Measurements from ENCODE around the gene VTA1.
"Not testable (repeated sequence)": the region's sequence is repeated elsewhere in the genome, so short reads cannot be mapped to it uniquely, and the experiment has no call there.

VTA1 gene

DNA sequence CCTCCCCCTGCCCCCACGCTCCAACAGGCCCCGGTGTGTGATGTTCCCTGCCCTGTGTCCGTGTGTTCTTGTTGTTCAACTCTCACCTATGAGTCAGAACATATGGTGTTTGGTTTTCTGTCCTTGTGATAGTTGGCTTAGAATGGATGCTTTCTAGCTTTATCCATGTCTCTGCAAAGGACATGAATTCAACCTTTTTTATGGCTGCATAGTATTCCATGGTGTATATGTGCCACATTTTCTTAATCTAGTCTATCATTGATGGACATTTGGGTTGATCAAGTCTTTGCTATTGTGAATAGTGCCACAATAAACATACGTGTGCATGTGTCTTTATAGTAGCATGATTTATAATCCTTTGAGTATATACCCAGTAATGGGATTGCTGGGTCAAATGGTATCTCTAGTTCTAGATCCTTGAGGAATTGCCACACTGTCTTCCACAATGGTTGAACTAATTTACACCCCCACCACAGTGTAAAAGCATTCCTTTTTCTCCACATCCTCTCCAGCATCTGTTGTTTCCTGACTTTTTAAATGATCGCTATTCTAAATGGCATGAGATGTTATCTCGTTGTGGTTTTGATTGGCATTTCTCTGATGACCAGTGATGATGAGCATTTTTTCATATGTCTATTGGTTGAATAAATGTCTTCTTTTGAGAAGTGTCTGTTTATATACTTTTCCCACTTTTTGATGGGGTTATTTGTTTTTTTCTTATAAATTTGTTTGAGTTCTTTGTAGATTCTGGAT is 82.6 kb downstream of the VTA1 start:
- DNase-seq, result not testable (repeated sequence)

DNA sequence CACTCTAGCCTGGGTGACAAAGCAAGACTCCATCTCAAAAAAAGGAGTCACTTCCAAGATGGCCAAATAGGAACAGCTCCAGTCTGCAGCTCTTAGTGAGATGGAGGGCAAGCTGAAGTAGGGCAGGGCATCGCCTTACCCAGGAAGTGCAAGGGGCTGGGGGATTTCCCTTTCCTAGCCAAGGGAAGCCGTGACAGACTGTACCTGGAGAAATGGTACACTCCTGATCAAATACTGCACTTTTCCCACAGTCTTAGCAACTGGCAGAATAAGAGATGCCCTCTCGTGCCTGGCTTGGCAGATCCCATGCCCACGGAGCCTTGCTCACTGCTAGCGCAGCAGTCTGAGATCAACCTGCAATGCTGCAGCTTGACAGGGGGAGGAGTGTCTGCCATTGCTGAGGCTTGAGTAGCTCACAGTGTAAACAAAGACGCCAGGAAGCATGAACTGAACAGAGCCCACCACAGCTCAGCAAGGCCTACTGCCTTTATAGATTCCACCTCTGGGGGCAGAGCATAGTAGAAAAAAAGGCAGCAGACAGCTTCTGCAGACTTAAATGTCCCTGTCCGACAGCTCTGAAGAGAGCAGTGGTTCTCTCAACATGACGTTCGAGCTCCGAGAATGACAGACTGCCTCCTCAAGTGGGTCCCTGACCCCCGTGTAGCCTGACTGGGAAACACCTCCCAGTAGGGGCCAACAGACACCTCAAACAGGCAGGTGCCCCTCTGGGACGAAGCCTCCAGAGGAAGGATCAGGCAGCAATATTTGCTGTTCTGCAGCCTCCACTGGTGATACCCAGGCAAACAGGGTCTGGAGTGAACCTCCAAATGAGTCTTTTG is 85.4 kb downstream of the VTA1 start:
- DNase-seq, result peak; percentile 64

DNA sequence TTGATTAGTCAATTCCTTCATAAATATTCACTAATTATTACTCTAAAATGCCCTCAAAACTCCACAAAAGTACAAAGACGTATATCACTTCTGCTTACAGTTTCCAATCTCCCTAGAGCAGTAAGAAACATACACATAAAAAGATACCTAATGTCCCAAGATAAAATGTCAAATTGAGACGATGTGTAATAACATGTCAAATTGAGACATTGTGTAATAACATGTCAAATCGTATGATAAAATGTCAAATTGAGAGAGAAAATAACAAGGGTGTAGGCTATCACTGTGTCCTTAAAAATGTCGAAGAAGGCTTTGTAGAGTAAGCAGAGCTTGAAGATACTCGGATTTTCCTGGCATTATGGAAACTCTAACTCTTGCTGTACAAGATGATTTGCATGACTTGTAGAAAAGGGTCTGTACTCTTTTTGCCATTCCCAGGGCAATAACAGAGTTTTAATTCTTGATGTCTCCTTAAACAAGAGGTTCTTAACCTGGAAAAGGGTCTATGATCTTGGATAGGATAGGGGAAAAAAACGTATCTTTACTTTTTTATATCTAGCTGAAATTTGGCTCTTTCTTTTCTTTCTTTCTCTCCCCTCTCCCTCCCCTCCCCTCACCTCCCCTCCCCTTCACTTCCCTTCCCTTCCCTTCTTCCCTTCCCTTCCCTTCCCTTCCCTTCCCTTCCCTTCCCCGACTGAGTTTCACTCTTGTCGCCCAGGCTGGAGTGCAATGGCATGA is 87.1 kb downstream of the VTA1 start:
- no peak for DNase-seq

DNA sequence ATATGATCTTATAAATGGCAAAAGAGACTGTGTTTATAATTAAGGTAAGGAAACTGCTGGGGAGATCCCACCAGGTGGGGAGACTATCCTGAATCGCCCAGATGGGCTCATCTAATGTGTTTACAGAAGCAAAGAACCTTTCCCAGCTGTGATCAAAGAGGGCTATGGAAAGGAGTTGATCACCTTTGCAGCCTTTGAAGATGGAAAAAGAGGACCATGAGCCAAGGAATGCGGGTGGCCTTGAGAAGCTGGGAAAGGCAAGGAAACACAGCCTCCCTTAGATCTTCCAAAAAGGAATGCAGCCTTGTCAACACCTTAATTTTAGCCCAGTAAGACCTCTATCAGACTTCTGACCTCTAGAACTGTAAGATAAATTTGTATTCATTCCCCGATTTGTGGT is 88.2 kb downstream of the VTA1 start:
- DNase-seq, result no peak

DNA sequence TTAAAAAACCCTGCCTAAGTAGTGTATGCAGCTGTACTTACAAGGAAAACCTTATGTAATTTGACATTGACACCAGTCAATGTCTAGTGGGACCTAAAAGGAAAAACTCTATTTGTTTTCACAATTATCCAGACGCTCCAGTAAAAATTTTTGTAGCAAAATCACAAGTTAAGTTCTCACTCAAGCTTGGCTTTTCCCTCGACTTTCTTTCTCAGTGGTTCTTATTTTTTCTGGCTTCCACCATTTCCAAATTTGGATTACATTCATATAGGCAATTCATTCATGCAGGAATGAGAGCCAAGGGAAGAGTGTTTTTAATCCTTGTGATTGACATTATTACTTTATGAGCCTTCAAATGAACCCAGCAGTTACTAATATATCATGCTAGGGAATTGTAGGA is 88.7 kb downstream of the VTA1 start:
- DNase-seq, result no peak

DNA sequence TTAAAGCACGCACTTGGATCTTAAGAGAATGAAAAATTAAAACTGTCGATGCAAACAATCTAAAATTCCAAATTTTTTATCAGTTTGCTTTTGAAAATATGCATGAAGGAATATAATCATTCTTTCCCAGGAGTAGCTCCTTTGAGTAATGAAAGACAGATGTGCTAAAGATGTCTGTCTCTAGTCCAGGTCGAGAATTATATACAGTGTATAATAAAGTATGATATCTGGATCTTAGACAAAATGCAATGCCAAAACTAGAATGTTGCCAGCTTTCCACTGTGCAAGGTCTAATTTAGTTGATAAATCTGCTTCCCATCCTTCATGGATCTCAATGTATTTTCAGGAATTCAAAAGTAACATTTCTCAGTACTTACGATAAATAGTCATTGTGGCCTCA is 89.6 kb downstream of the VTA1 start:
- no peak for DNase-seq

DNA sequence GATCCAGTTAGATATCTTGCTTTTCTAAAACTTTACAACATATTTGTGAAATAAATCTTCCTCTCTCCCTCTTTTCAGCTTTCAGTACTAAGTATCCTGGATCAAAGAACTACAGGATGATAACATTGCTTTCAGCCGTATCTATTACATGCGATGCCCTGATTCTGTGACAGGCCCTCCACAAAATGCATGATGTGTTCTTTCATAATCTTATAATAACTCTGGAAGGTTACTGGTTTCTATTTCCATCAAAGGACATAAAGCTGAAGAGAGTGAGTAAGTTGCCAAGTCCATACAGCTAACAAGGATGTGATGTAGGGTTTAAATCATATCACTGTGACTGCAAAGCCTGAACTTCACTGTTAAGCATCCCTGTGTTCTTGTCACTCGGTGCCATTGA is 91.8 kb downstream of the VTA1 start:
- no peak for DNase-seq

DNA sequence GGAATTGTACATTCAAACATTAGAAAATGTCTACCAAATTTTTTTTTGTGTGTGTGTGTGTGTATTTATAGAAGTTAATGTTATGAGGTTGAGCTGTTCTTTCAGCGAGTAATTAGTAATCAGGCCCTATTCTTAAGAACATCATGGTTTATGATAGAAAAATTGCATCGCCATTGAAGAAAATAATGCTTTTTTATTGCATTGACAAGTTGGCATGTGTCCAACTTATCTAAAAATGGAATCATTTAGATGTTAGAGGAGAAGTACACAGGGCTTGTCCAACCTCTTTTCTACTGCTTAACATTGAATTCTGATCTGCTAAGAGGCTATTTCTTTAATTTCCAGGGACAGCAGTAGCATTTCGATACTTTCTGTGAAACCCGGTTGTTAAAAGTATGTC is 93.1 kb downstream of the VTA1 start:
- DNase-seq, result no peak

DNA sequence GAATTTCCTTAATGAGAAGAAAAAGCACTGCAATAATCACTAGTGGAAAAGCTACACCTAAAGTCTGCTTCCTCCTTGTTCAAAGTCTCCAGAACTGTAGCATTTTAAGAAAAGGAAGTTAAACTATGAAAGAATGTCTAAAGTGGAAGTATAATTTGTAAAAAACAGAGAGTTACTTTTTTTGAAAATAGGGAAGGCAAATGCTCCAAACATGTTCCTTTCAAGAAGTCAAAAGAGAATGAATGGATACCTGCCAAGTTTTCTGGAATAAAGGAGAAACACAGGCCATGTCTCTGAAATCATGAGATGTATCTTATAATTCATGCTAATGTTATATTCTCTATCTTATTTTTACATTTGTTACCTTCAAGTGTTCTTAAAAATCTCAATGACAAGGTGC is 94.0 kb downstream of the VTA1 start:
- no peak for DNase-seq

DNA sequence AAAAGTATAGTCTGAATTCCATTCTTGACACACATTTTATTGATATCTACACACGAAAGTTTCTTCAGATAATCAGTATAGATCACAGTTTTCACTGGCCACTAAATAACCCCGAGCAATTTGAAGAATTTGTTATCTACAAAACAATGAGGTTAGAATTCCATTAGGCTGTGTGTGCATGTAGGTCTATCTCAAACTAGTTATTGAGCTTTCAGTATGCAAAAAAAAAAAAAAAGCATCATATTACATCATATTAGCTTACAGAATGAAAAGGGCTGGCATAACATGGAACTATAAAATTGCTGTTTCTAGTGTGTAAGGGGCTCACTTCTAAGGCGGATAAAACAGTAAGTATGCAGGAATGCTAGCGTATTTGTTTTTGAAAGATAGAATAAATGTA is 95.2 kb downstream of the VTA1 start:
- DNase-seq, result no peak

DNA sequence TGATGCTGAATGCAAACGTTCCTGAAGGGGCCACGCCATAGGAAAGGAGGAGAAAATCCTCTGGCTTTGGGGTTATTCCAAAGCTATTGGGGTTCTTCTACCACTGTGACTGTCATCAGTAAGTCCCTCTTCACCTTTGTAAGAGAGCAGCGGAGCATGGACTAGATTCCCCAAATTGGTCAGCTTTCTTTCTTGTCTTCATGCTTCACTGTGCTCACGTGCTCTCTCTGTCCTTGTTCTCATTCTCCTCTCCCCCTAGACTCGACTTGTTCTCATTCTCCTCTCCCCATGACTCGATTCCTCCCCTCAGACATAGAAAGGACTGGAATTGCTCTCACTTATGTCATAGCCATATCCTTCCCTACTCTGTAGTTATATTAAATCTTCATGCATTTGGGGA is 99.9 kb downstream of the VTA1 start:
- no peak for DNase-seq

DNA sequence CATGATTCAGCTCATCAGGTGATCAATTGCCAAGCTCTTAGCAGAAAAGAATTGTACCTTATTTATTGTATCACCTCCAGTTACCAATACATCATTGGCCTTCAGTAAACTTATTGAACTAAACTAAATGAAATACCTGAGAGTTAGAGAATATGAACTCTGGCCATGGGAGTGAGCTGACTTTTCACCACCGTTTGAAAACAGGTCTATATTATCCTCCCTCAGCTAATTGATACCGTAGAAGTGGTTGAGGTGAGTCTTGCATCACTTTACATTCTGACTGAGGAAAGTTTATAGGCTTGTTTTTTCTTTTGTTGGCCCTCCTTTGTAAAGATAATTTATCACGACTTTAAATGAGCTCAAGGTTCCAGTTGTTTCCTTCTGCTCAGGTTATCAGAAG is 102.2 kb downstream of the VTA1 start:
- no peak for DNase-seq

DNA sequence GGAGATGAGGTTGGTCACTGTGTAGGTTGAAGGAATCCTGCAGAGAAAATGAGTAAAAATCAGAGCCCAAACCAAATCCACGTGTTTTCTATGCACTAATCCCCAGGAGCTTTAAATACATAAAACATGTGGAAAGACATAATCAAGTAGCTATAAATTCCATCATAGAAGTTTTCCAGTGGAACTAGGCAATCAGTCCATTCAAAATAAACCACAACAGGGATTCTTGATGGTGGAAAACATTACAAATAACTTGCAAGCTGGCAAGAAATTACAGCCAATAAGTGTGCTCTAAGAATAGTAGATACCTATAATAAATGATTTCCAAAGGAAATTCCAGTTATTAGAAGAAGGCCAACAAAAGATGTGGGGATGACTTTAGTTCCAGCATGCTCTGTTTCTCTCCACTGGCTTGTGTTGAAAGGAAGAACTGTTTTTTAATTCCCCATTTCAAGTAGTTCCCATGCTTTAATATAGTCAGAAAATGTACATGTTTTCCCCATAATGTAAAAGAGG is 104.9 kb downstream of the VTA1 start:
- DNase-seq, result no peak

DNA sequence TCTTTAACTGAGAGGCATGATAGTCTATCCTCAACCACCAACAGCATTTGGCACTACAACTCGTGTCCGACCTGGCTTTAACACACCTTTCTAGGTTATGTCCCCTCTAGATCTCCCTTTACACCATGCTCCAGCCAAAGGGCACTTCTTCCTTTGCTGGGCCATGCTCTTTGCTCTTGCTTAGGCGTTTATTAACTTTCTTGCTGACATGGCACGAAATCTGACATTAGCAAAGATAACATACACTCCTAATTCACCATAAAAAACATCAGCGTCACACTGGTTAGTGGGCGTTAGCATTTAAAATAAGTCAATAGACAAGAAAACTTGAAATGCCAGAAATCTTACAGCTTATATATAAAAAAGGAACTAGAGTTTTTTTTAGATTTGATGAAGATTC is 107.5 kb downstream of the VTA1 start:
- DNase-seq, result no peak

DNA sequence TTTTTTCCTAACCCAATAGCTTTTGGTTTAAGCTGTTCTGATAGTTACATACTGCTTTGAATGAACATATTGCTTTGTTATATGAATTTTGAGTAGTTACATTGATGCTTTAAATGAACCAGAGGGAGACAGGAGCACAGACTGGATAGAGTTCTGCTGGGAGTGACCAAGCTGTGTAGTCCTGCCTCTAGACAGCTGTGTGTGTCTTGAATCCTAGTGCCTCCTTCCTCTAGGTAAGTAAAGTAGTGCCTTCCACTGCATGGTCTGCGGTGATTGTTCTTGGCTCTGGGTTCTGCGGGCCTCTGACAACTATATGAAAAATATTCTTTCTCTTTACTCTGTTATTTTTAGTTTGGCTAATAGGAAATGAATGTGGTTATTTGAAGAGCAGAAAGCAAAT is 108.7 kb downstream of the VTA1 start:
- DNase-seq, result no peak

DNA sequence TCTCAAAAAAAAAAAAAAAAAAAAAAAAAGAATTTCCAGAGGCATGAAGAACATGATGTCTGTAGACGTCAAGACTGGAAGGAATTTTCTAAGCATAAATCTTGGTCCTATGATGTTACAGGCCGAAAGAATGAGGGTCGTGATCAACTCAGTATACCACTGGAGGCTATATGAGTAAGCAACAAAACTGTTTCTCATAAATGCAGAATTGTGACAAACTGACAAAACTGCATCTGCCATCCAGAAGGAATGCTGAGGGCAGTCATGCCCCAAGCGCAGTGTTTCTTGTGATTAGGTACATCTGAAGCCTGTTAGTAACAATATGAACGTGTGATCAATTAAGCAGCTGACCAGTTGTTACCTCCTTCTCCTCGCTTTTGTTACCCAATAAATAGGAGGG is 111.2 kb downstream of the VTA1 start:
- DNase-seq, result no peak

DNA sequence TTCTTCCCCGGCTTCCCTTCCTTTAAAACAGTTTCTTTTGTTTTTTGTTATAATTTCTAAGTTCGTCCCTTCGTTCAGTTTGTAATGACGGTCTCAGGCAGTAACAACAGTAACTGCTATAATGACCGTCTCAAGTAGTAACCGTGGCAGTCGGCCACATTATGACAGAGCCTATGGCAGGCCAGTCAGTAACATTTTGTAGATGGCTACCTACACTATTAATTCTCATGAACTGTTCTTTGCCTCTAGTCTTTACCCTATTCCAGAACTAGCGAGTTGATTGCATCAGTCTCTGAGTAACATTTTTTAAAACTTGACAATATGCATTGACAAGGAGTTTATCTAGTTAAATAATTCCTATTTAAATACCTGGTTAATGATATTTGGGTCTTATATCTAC is 111.7 kb downstream of the VTA1 start:
- DNase-seq, result no peak

DNA sequence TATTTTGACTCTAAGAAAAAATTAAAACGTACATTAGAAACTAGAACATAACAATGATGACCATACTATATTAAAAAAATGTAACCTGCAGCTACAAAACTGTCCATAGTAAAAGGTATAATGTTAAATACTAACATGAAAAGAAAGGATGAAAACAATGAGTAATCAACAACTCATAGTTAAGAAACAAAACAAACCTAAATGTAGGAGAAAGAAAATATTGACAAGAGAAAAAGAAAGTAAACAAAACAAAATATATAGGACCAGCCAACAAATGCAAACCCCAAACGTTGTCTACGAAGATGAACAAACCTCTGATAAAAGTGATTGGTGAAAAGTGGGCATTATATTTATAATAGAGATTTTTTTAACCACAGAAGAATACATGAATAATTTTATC is 113.7 kb downstream of the VTA1 start:
- DNase-seq, result no peak

DNA sequence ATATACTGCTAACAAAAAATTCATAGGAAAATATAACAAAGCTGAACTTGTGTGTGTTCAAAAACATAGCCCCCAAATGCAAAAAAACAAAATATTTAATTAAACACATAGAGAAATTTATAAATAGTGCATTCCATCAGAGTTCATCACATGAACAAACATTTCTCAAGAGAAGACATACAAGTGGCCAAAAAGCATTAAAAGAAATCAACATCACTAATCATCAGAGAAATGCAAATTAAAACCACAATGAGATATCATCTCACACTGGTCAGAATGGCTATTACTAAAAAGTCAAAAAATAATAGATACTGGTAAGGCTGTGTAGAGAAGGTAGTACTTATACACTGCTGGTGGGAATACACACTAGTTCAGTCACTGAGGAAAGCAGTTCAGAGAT is 115.2 kb downstream of the VTA1 start:
- DNase-seq, result no peak

DNA sequence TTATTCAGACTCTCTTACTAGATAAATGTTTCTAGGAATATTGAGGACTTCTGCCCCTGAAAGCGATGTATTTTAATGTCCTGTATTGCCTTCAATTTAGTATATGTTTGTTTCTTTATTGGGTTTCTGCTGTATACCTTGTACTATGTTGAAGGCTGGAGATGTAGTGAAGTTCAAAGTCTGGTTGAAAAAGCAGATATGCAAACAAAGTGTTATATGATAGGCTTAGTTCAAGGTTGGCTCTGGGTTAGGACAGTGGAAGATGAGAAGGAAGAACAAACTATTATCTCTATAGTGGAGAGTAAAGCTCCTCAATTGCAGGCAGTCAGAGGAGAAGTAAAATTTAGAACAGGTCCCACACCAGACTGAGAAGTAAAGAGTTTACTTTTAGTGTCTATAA is 118.4 kb downstream of the VTA1 start:
- no peak for DNase-seq

DNA sequence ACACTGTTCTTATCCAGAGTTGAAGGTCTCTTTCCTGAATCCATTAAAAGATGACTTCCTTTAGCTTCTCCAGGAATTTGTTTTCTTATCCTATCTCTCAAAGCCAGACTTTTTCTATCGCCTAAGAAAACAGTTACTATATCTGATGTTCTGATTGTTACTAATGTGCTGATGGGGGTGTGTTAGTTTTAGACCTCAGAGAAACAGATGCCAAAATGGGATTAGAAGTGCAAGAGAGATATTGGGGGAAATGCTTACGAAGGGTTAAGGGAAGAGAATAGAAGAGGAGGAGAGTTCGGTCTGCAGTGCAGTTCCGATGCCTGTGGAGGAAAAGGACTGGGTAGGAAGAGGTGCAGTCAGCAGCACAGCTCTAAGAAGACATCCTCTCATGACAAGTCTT is 119.0 kb downstream of the VTA1 start:
- no peak for DNase-seq

DNA sequence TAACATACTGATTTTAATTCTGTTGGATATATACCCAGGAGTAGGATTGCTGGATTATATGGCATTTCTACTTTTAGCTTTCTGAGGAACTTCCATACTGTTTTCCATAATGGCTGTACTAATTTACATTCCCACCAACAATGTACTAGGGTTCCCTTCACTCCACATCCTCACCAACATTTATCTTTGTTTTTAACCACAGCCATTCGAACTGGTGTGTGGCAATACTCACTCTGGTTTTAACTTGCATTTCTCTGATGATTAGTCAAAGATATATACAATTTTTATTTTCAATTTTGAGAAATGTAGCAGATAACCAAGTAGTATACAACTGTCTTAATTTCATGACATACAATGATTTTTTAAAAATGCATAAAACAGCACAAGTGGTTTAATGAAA is 124.4 kb downstream of the VTA1 start:
- DNase-seq, result no peak
